B cell (primary cell): ENCODE measurements around the gene ZNF597. TPM values are rescaled to one million over a fixed set of nuclear protein-coding genes. Genes with fewer than 3 reads are reported as not detected.

Experiments used
- ATAC-seq: fragments of 200-7000 bp; cut with Tn5 transposase; one replicate; pipeline ENCODE4 v1.10.0; 2021; ENCODE audit warnings: low read depth, mild to moderate bottlenecking, moderate number of reproducible peaks, moderate library complexity
- CTCF ChIA-PET: fragments of 350-600 bp; sonication (Branson Sonifier 250); formaldehyde crosslinking; loops from one replicate; lab custom pipeline; 2021; ENCODE audit warnings: antibody characterized with exemption, inconsistent platforms; lab: Charles Lee
- POLR2A ChIA-PET: fragments of 350-600 bp; sonication (Branson Sonifier 250); formaldehyde crosslinking; loops from one replicate; lab custom pipeline; 2021; ENCODE audit warnings: antibody characterized with exemption; lab: Charles Lee
- DNase-seq: peaks from one replicate; pipeline ENCODE4 v3.0.0; 2013
- H2AFZ ChIP-seq: 2 replicates; pipeline ENCODE4 v1.6.1; 2012; ENCODE audit warnings: mild to moderate bottlenecking, low read depth, low read length; ENCODE audit not compliant: insufficient read depth, poor library complexity, severe bottlenecking
- H3K27ac ChIP-seq, 2 donors: 1 replicate in 1 of 2; 2 replicates in 1 of 2; pipeline ENCODE4 v1.5.1; 2012 to 2013; ENCODE audit warnings: low read length in 2 of 2, mild to moderate bottlenecking in 2 of 2, moderate library complexity in 1 of 2
- H3K27me3 ChIP-seq, 4 experiments: fragments of 200-600 bp in 1 of 4; sonication (generic) in 1 of 4; replicated peaks in 1 of 4; 1 replicate in 2 of 4; 2 replicates in 2 of 4; pipeline versions ENCODE4 v1.6.1 to v1.7.0; 2013 to 2016; ENCODE audit warnings: low read length in 3 of 4, mild to moderate bottlenecking in 2 of 4, mixed read lengths in 1 of 4, moderate library complexity in 1 of 4; ENCODE audit not compliant: insufficient read depth in 4 of 4, control insufficient read depth in 3 of 4; ENCODE audit errors: control extremely low read depth in 1 of 4
- H3K36me3 ChIP-seq, 2 experiments: replicated peaks in 1 of 2; 1 replicate in 1 of 2; 2 replicates in 1 of 2; pipeline versions ENCODE4 v1.6.1 to v1.7.1; 2013; ENCODE audit warnings: low read length in 1 of 2; ENCODE audit not compliant: insufficient read depth in 2 of 2, control insufficient read depth in 1 of 2; ENCODE audit errors: control extremely low read depth in 1 of 2, extremely low read depth in 1 of 2
- H3K4me1 ChIP-seq, 2 donors: fragments of 200-600 bp in 1 of 2; sonication (generic) in 1 of 2; 1 replicate in 1 of 2; 2 replicates in 1 of 2; pipeline versions ENCODE4 v1.5.1 to v1.6.1; 2013 to 2017; ENCODE audit warnings: low read length in 2 of 2; ENCODE audit not compliant: control insufficient read depth in 2 of 2, insufficient read depth in 2 of 2
- H3K4me2 ChIP-seq: replicated peaks from 2 replicates; pipeline ENCODE3; 2012; ENCODE audit warnings: mild to moderate bottlenecking, low read depth, low read length; ENCODE audit not compliant: poor library complexity, severe bottlenecking
- H3K4me3 ChIP-seq, 5 experiments: fragments of 200-600 bp in 1 of 5; sonication (generic) in 1 of 5; 1 replicate in 3 of 5; 2 replicates in 2 of 5; pipeline versions ENCODE4 v1.5.1 to v1.7.0; 2011 to 2016; ENCODE audit warnings: low read length in 4 of 5, mild to moderate bottlenecking in 4 of 5, low read depth in 2 of 5, control low read depth in 1 of 5, moderate library complexity in 1 of 5; ENCODE audit not compliant: insufficient read depth in 1 of 5; ENCODE audit errors: control extremely low read depth in 1 of 5, extremely low read depth in 1 of 5
- H3K79me2 ChIP-seq: fragments of 200-600 bp; sonication (generic); one replicate; pipeline ENCODE4 v1.6.0; 2016; ENCODE audit warnings: low read length; ENCODE audit not compliant: control insufficient read depth, insufficient read depth
- H3K9ac ChIP-seq: fragments of 200-600 bp; sonication (generic); 2 replicates; pipeline ENCODE4 v1.6.1; 2017; ENCODE audit warnings: mild to moderate bottlenecking, low read length, moderate library complexity
- H3K9me3 ChIP-seq, 3 donors: one replicate each; pipeline versions ENCODE4 v1.6.1 to v1.7.1; 2013; ENCODE audit warnings: low read length in 2 of 3; ENCODE audit not compliant: control insufficient read depth in 2 of 3, insufficient read depth in 1 of 3; ENCODE audit errors: control extremely low read depth in 1 of 3
- H4K20me1 ChIP-seq: 2 replicates; pipeline ENCODE4 v1.6.0; 2012; ENCODE audit warnings: mild to moderate bottlenecking, low read length; ENCODE audit not compliant: insufficient read depth, control insufficient read depth, poor library complexity, severe bottlenecking
- H3K27ac Mint-ChIP-seq: one replicate; pipeline ENCODE4 v1.8.0; 2021; ENCODE audit warnings: mixed read lengths
- H3K27me3 Mint-ChIP-seq: one replicate; pipeline ENCODE4 v1.8.0; 2021; ENCODE audit warnings: mixed read lengths
- H3K4me1 Mint-ChIP-seq: one replicate; pipeline ENCODE4 v1.8.0; 2021; ENCODE audit warnings: mixed read lengths
- H3K4me3 Mint-ChIP-seq: one replicate; pipeline ENCODE4 v1.8.0; 2021; ENCODE audit warnings: mixed read lengths
- H3K9me3 Mint-ChIP-seq: one replicate; pipeline ENCODE4 v1.8.0; 2022; ENCODE audit warnings: mixed read lengths; ENCODE audit not compliant: insufficient read depth
- EZH2 ChIP-seq: IDR thresholded peaks from 2 replicates; pipeline ENCODE4 v1.6.1; 2012; ENCODE audit warnings: borderline replicate concordance, low read depth, mild to moderate bottlenecking, moderate library complexity, low read length; ENCODE audit not compliant: insufficient read depth, poor library complexity, severe bottlenecking
- WGBS: methylation state at CpG from one replicate; pipeline ENCODE4 v1.1.5; 2013; ENCODE audit warnings: missing lambda C conversion rate; ENCODE audit not compliant: insufficient coverage; 5-methylcytosine and 5-hydroxymethylcytosine counted together
- intact Hi-C: fragments of 100-400 bp; cut with micrococcal nuclease; formaldehyde crosslinking; loops from one replicate; pipeline ENCODE4 v1.10.0; 2022
- polyA minus RNA-seq: library from RNA; depleted of rRNA, polyadenylated mRNA; stranded (reverse); fragments of >200 nt; gene quantifications from 2 replicates; pipeline ENCODE4 v1.2.3, GENCODE V29; 2012
- polyA plus RNA-seq: library from polyadenylated mRNA; depleted of rRNA; stranded (reverse); fragments of >200 nt; gene quantifications from 2 replicates; pipeline ENCODE4 v1.2.3, GENCODE V29; 2012
- total RNA-seq, 2 donors: library from RNA; stranded (reverse); fragments of 120-200 nt in 1 of 2; gene quantifications; 1 replicate in 1 of 2; 2 replicates in 1 of 2; pipeline versions ENCODE4 v1.2.3 to v1.2.4, GENCODE V29; 2013 to 2022
- TF ChIP-seq, protein P1 (sequence below): fragments of 200-600 bp; IDR thresholded peaks from one replicate; pipeline ENCODE4 v1.8.0; 2022; ENCODE audit warnings: antibody characterized with exemption, mild to moderate bottlenecking

Gene ZNF597, protein sequence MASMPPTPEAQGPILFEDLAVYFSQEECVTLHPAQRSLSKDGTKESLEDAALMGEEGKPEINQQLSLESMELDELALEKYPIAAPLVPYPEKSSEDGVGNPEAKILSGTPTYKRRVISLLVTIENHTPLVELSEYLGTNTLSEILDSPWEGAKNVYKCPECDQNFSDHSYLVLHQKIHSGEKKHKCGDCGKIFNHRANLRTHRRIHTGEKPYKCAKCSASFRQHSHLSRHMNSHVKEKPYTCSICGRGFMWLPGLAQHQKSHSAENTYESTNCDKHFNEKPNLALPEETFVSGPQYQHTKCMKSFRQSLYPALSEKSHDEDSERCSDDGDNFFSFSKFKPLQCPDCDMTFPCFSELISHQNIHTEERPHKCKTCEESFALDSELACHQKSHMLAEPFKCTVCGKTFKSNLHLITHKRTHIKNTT
- 4.6 and 5.0 TPM in 2 replicates for total RNA-seq
- 5.0 TPM for total RNA-seq (2013)
- 1.3 TPM in 2 replicates for polyA plus RNA-seq
- 1.7 and 1.9 TPM in 2 replicates for polyA minus RNA-seq

DNA sequence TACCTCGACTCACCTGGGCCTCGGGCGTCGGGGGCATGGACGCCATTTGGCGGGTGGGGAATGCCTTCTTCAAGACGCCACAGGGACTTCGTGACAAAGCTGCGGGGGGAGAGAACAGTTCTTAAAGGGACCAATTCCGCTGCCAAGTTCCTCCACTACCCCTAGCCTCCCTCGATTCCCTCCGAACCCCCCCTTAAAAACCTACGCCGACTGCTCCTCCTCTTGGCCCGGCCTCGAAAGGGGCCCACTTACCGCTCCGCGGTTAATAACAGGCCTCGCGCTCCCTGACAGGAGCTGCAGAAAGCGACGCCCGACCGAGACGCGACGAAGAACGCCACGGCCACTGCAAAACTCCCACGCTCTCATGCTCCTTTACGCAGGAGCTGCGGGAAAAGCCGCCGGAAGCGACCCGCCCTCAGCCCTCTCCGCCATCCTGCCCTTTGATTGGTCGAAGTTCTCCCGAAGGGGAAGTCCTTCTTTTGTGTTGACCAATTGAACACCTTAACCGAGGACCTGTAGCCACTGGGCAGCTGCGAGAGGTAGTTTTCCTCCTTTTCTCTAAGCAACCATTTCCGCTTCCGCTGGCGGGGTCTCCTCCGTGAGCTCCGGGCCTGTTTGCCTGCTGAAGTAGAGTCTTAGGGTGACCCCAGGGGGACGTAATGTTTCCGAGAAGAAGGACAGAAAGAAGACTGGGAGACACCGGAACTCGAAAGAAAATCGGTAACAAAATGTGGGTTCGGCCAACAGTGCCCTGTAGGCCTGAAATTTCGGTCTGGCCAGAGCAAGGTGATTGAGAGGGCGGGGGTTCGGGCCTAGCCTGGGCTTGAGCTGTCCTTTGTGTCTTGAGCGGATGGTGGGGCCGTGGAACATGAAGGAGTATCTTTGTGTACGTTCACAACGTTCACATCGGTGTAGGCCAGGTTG is at the start of gene ZNF597, which contains the start of gene NAA60:
Gene ZNF597 (minus strand): TSS at position 397 of the 924 bp plus-strand sequence. CDS start 351 bp downstream, at position 46.
Gene NAA60 (plus strand): TSS at position 573 of the 924 bp plus-strand sequence. CDS start 32,548 bp downstream, outside the sequence.
- H3K9me3 ChIP-seq = peaks cover 1 to 19% (median 11%) of the 10 kb centered on the region in 3 donors
- peak within 1 kb of the TSS; percentile 82 for H3K4me2 ChIP-seq
- POLR2A ChIA-PET = interaction anchor here (0.5 to 1.4 kb wide), 5 partner anchors 14 to 581 kb away, joined by 3 to 7 read pairs (median 4); partner anchors contain the start of genes ZNF174 and ZSCAN32
- peaks cover 21% of the 10 kb centered on the region for H3K4me1 Mint-ChIP-seq
- TF ChIP-seq, protein P1, sequence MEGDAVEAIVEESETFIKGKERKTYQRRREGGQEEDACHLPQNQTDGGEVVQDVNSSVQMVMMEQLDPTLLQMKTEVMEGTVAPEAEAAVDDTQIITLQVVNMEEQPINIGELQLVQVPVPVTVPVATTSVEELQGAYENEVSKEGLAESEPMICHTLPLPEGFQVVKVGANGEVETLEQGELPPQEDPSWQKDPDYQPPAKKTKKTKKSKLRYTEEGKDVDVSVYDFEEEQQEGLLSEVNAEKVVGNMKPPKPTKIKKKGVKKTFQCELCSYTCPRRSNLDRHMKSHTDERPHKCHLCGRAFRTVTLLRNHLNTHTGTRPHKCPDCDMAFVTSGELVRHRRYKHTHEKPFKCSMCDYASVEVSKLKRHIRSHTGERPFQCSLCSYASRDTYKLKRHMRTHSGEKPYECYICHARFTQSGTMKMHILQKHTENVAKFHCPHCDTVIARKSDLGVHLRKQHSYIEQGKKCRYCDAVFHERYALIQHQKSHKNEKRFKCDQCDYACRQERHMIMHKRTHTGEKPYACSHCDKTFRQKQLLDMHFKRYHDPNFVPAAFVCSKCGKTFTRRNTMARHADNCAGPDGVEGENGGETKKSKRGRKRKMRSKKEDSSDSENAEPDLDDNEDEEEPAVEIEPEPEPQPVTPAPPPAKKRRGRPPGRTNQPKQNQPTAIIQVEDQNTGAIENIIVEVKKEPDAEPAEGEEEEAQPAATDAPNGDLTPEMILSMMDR = no peak
- no peak for TF ChIP-seq EZH2
- H3K27me3 ChIP-seq = no peaks in the 10 kb centered on the region
- peaks cover 3% of the 10 kb centered on the region for H3K27me3 Mint-ChIP-seq
- peaks cover 0 to 22% of the 10 kb centered on the region in 2 experiments for H3K36me3 ChIP-seq
- H4K20me1 ChIP-seq = no peaks in the 10 kb centered on the region
- ATAC-seq (peak; percentile 98), DNase-seq (peak; percentile 86)
- H3K27ac ChIP-seq = peak within 1 kb of the TSS; percentile 34 to 83
- CTCF ChIA-PET = interaction anchor here (1.0 to 1.3 kb wide), 2 partner anchors 14 to 43 kb away, joined by 4 read pairs; partner anchors contain the start of genes ZNF174 and ZSCAN32
- 47% methylated on average over 60 of the region's 61 CpGs for WGBS
- peak within 1 kb of the TSS; percentile 79 for H2AFZ ChIP-seq
- peak within 1 kb of the TSS; percentile 95 for H3K4me3 Mint-ChIP-seq
- peak within 1 kb of the TSS; percentile 91 for H3K27ac Mint-ChIP-seq
- H3K79me2 ChIP-seq = peaks cover 47% of the 10 kb centered on the region
- peaks cover 11% of the 10 kb centered on the region in 2 donors for H3K4me1 ChIP-seq
- peaks cover 5% of the 10 kb centered on the region for H3K9me3 Mint-ChIP-seq
- peak within 1 kb of the TSS; percentile 80 for H3K9ac ChIP-seq
- H3K4me3 ChIP-seq = peak within 1 kb of the TSS; percentile 53 to 79 (median 62)
- intact Hi-C loops = loop anchor here (1.0 kb wide), 3 partner anchors 14 to 138 kb away; partner anchors contain the start of genes TIGD7, ZNF174, ZNF75A and ZSCAN32
